ENCODE data around the gene SH3RF1. TPM values are rescaled to one million over a fixed set of nuclear protein-coding genes. Genes with fewer than 3 reads are reported as not detected.
A peak's percentile ranks its signal among the peaks of the same experiment; 100 is the strongest.

The SH3RF1 gene
- total RNA-seq, 1 experiment from 2014 or later = 15.3 TPM

GRCh38 chr4:169228076-169228475 is 42.7 kb downstream of the SH3RF1 start:
- H2BK120ac ChIP-seq (ENCODE audit: low read depth, low read length, poor library complexity, severe bottlenecking) = no peak overlapping the region
- no peak overlapping the region for H3K4me2 ChIP-seq (ENCODE audit: insufficient read depth, insufficient read length, low read length)
- H3K18ac ChIP-seq (ENCODE audit: insufficient read length, low read depth, low read length) = no peak overlapping the region
- no peak overlapping the region for H2AFZ ChIP-seq (ENCODE audit: low read length)
- Mint-ChIP-seq H3K36me3 (ENCODE audit: insufficient read depth in 1 of 3, low read depth in 3 of 3) (no peaks in the 10 kb centered on the region; a peak in 1 of 7 replicates), H3K27me3 (ENCODE audit: low read depth) (no peaks in the 10 kb centered on the region), H3K9me3 (no peaks in the 10 kb centered on the region), H3K4me3 (no peak overlapping the region), H3K4me1 (no peaks in the 10 kb centered on the region), H3K27ac (peak overlapping the region in 1 of 3 experiments; percentile 36; a peak in 1 of 7 replicates)
- H3K79me1 ChIP-seq (ENCODE audit: insufficient read depth, low read depth, low read length, poor library complexity, severe bottlenecking) = peaks cover 4% of the 10 kb centered on the region
- no peak overlapping the region for H4K8ac ChIP-seq (replicated peaks; ENCODE audit: insufficient read length, low read depth, low read length)
- H3K27ac ChIP-seq (ENCODE audit: insufficient read length, low read depth, low read length) = no peak overlapping the region
- no peak overlapping the region for H3T11ph ChIP-seq (ENCODE audit: low read length)
- H2BK5ac ChIP-seq (ENCODE audit: insufficient read length, low read length) = no peak overlapping the region
- H2BK20ac ChIP-seq (ENCODE audit: low read depth, low read length, poor library complexity, severe bottlenecking) = no peak overlapping the region
- H4K5ac ChIP-seq (ENCODE audit: insufficient read length, low read depth, low read length) = no peak overlapping the region
- H3K23me2 ChIP-seq (ENCODE audit: insufficient read length, low read depth, low read length, poor library complexity, severe bottlenecking) = no peaks in the 10 kb centered on the region
- H3K27me3 ChIP-seq (ENCODE audit: insufficient read depth, low read length) = no peaks in the 10 kb centered on the region
- H3K56ac ChIP-seq (ENCODE audit: insufficient read length, low read depth, low read length) = no peak overlapping the region
- H3K9ac ChIP-seq (ENCODE audit: extremely low read depth, insufficient read length, low read length) = no peak overlapping the region
- no peak overlapping the region for H3K23ac ChIP-seq (ENCODE audit: insufficient read length, low read depth, low read length)
- DNase-seq = no peak
- no peaks in the 10 kb centered on the region for H3K79me2 ChIP-seq (ENCODE audit: insufficient read depth, low read length)
- no peak overlapping the region for H3K4ac ChIP-seq (ENCODE audit: low read depth, low read length)
- no peak overlapping the region for H2AK5ac ChIP-seq (ENCODE audit: insufficient read length, low read length)
- H3K4me1 ChIP-seq (ENCODE audit: insufficient read depth, low read length) = no peaks in the 10 kb centered on the region; the same call in 1 of the 2 replicates
- H3K14ac ChIP-seq (ENCODE audit: insufficient read depth, low read length) = no peak overlapping the region
- no peak for TF ChIP-seq CTCF (conservative IDR thresholded peaks at IDR 0.05)
- H2BK12ac ChIP-seq (ENCODE audit: insufficient read length, low read depth, low read length) = no peak overlapping the region
- no CpG with 5 or more reads among the region's 1 CpG for WGBS (ENCODE audit: extremely low coverage, insufficient read length, low lambda C conversion rate)
- no peaks in the 10 kb centered on the region for H4K20me1 ChIP-seq (ENCODE audit: control insufficient read depth, insufficient read depth, insufficient read length)
- no peaks in the 10 kb centered on the region for H3K9me3 ChIP-seq (ENCODE audit: control insufficient read depth, low read depth, low read length)
- H2BK15ac ChIP-seq (ENCODE audit: low read depth, low read length) = no peak overlapping the region
- no peak overlapping the region for H4K91ac ChIP-seq (ENCODE audit: insufficient read length, low read depth, low read length)

Data from H9 (cell line).